Right lobe of liver (tissue), 4 donors: ENCODE results near the gene ZNF562.
"Not testable (repeated sequence)": the region's sequence is repeated elsewhere in the genome, so short reads cannot be mapped to it uniquely, and the experiment has no call there.

Experiments
- POLR2A ChIP-seq: fragments of 450-650 bp; IDR thresholded peaks from one replicate; pipeline ENCODE4 v1.6.1; 2017; ENCODE audit warnings: antibody characterized with exemption, mild to moderate bottlenecking
- TF ChIP-seq, protein P1 (sequence below), 4 donors: fragments of 200-600 bp in 3 of 4; fragments of 450-650 bp in 1 of 4; IDR thresholded peaks; one replicate each; pipeline versions ENCODE4 v1.5.1 to v1.8.0; 2016 to 2022; ENCODE audit warnings: antibody characterized with exemption in 4 of 4, mild to moderate bottlenecking in 2 of 4
- donor health status: DM: no; HTN: no; CAD: no.
- donor health status: DM: no; HTN: no; CAD: no.
- donor health status: DM: no; HTN: yes; CAD: no.

DNA sequence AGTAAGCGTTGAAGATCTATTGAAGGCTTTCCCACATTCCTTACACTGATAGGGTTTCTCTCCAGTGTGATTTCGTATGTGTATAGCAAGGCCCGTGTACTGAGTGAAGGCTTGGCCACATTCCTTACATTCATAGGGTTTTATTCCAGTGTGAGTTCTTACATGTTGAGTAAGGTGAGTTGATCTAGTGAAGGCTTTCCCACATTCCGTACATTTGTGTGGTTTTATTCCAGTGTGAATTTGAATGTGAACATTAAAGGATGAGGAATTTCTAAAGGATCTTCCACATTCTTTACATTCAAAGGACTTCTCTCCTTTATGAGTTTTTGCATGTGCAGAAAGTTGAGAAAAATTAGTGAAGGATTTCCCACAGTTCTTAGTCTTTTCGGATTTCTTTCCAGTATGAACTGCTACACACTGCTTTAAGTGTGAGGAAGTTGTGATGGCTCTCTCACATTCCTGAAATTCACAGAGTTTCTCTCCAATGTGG, 21.8 kb downstream of the ZNF562 start:
- TF ChIP-seq, protein P1, sequence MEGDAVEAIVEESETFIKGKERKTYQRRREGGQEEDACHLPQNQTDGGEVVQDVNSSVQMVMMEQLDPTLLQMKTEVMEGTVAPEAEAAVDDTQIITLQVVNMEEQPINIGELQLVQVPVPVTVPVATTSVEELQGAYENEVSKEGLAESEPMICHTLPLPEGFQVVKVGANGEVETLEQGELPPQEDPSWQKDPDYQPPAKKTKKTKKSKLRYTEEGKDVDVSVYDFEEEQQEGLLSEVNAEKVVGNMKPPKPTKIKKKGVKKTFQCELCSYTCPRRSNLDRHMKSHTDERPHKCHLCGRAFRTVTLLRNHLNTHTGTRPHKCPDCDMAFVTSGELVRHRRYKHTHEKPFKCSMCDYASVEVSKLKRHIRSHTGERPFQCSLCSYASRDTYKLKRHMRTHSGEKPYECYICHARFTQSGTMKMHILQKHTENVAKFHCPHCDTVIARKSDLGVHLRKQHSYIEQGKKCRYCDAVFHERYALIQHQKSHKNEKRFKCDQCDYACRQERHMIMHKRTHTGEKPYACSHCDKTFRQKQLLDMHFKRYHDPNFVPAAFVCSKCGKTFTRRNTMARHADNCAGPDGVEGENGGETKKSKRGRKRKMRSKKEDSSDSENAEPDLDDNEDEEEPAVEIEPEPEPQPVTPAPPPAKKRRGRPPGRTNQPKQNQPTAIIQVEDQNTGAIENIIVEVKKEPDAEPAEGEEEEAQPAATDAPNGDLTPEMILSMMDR (IDR thresholded peaks at IDR 0.05): not testable (repeated sequence)
- not testable (repeated sequence) for TF ChIP-seq POLR2A
